ENCODE measurements around the gene CDK6.
A peak's percentile ranks its signal among the peaks of the same experiment; 100 is the strongest.
"Not testable (repeated sequence)": the region's sequence is repeated elsewhere in the genome, so short reads cannot be mapped to it uniquely, and the experiment has no call there.

Gene CDK6
- 52.4 to 178 (median 101) reads per million in 17 experiments for total RNA-seq

GRCh38 chr7:92836489-92836999 lies at the start of gene CDK6:
CDK6 (minus strand) TSS chr7:92836573; CDS start chr7:92833323, 3,250 bp downstream.
- peak; percentile 21 to 64 (median 46) for DNase-seq

GRCh38 chr7:92886039-92886438 lies 49.7 kb upstream of the CDK6 start:
- not testable (repeated sequence) for DNase-seq

- DNase-seq = peak in 2 of 4 experiments; percentile 9
These were observed 47.8 kb upstream of the CDK6 start for GRCh38 chr7:92884218-92884617.

GRCh38 chr7:92882760-92883159 lies 46.4 kb upstream of the CDK6 start:
- DNase-seq = no peak

- no peak for DNase-seq
These were observed 44.7 kb upstream of the CDK6 start for GRCh38 chr7:92881091-92881485.

- DNase-seq = peak; percentile 24 to 49 (median 42)
These were observed 44.1 kb upstream of the CDK6 start for GRCh38 chr7:92880212-92881090.

GRCh38 chr7:92877367-92877766 lies 41.0 kb upstream of the CDK6 start:
- DNase-seq = no peak

GRCh38 chr7:92876836-92877235 lies 40.5 kb upstream of the CDK6 start:
- peak; percentile 27 to 78 (median 50) for DNase-seq

GRCh38 chr7:92875719-92876118 lies 39.3 kb upstream of the CDK6 start:
- DNase-seq = no peak

- DNase-seq = peak; percentile 9 to 31 (median 28)
These were observed 38.8 kb upstream of the CDK6 start for GRCh38 chr7:92875173-92875572.

GRCh38 chr7:92874567-92874966 lies 38.2 kb upstream of the CDK6 start:
- DNase-seq = no peak

- DNase-seq = no peak
These were observed 37.4 kb upstream of the CDK6 start for GRCh38 chr7:92873776-92874175.

- DNase-seq = no peak
These were observed 36.3 kb upstream of the CDK6 start for GRCh38 chr7:92872701-92873100.

- DNase-seq = no peak
These were observed 32.4 kb upstream of the CDK6 start for GRCh38 chr7:92868683-92869293.

- DNase-seq = peak; percentile 7 to 53 (median 23)
These were observed 27.8 kb upstream of the CDK6 start for GRCh38 chr7:92864169-92864568.

- DNase-seq = no peak
These were observed 20.1 kb upstream of the CDK6 start for GRCh38 chr7:92856436-92856835.

GRCh38 chr7:92854501-92855238 lies 18.3 kb upstream of the CDK6 start:
- peak in 3 of 4 experiments; percentile 15 to 34 (median 22) for DNase-seq

GRCh38 chr7:92851732-92852131 lies 15.4 kb upstream of the CDK6 start:
- no peak for DNase-seq

- DNase-seq = no peak
These were observed 14.1 kb upstream of the CDK6 start for GRCh38 chr7:92850516-92850915.

- DNase-seq = no peak
These were observed 12.9 kb upstream of the CDK6 start for GRCh38 chr7:92849322-92849721.

- no peak for DNase-seq
These were observed 12.5 kb upstream of the CDK6 start for GRCh38 chr7:92848851-92849250.

- no peak for DNase-seq
These were observed 12.1 kb upstream of the CDK6 start for GRCh38 chr7:92848441-92848840.

GRCh38 chr7:92847305-92847704 lies 10.9 kb upstream of the CDK6 start:
- no peak for DNase-seq

Measured in suppressor macrophage (primary cell).